Fibroblast of peridontal ligament (primary cell): Measurements from ENCODE around the gene SPRYD3.
"Not testable (repeated sequence)": the region's sequence is repeated elsewhere in the genome, so short reads cannot be mapped to it uniquely, and the experiment has no call there.

ENCODE experiments used
- DNase-seq: peaks from one replicate; pipeline ENCODE4 v3.0.0-alpha.2; 2010; ENCODE audit errors: extremely low read depth

Gene SPRYD3

GRCh38 chr12:53101931-53102781, 23.0 kb upstream of the SPRYD3 start:
- DNase-seq, result no peak

- DNase-seq, result no peak
Observed at GRCh38 chr12:53101266-53101665, 22.1 kb upstream of the SPRYD3 start.

GRCh38 chr12:53100466-53101151, 21.4 kb upstream of the SPRYD3 start:
- DNase-seq, result no peak

GRCh38 chr12:53099071-53099882, 20.1 kb upstream of the SPRYD3 start:
- DNase-seq, result peak; percentile 97

GRCh38 chr12:53098354-53098981, 19.3 kb upstream of the SPRYD3 start:
- peak; percentile 74 for DNase-seq

- peak; percentile 29 for DNase-seq
Observed at GRCh38 chr12:53097564-53098353, 18.6 kb upstream of the SPRYD3 start, which contains the start of gene IGFBP6. IGFBP6 (plus strand) TSS chr12:53097667; CDS start chr12:53097718, 51 bp downstream.

GRCh38 chr12:53097207-53097563, 18.0 kb upstream of the SPRYD3 start:
- peak; percentile 54 for DNase-seq

- no peak for DNase-seq
Observed at GRCh38 chr12:53096759-53097158, 17.6 kb upstream of the SPRYD3 start.

GRCh38 chr12:53096089-53096741, 17.0 kb upstream of the SPRYD3 start:
- DNase-seq, result peak; percentile 94

GRCh38 chr12:53095596-53095895, 16.4 kb upstream of the SPRYD3 start:
- DNase-seq, result not testable (repeated sequence)

- DNase-seq, result not testable (repeated sequence)
Observed at GRCh38 chr12:53094796-53095595, 15.8 kb upstream of the SPRYD3 start.

- no peak for DNase-seq
Observed at GRCh38 chr12:53094394-53094787, 15.2 kb upstream of the SPRYD3 start.

- peak; percentile 29 for DNase-seq
Observed at GRCh38 chr12:53093777-53094393, 14.7 kb upstream of the SPRYD3 start.

- DNase-seq, result no peak
Observed at GRCh38 chr12:53091756-53092155, 12.6 kb upstream of the SPRYD3 start.

GRCh38 chr12:53090554-53090953, 11.4 kb upstream of the SPRYD3 start:
- DNase-seq, result no peak

GRCh38 chr12:53090105-53090504, 10.9 kb upstream of the SPRYD3 start:
- no peak for DNase-seq

- no peak for DNase-seq
Observed at GRCh38 chr12:53086361-53086760, 7.2 kb upstream of the SPRYD3 start.

- no peak for DNase-seq
Observed at GRCh38 chr12:53082637-53083175, 3.5 kb upstream of the SPRYD3 start.
